ENCODE results near the gene ANKRD9.

GRCh38 chr14:102500713-102501112 lies 8.9 kb downstream of the ANKRD9 start:
- TF ChIP-seq SIN3A (IDR thresholded peaks at IDR 0.05; ENCODE audit: low read depth, low read length) (no peak), HCFC1 (IDR thresholded peaks at IDR 0.05; ENCODE audit: low read length) (no peak), RAD21 (IDR thresholded peaks at IDR 0.05; ENCODE audit: insufficient read depth, low read depth, low read length) (no peak), EP300 (IDR thresholded peaks at IDR 0.05; ENCODE audit: borderline replicate concordance in 1 of 2, control insufficient read depth in 1 of 2, low read depth in 2 of 2, low read length in 2 of 2) (no peak), STAT1 (conservative IDR thresholded peaks at IDR 0.05) (no peak), GATAD2B (conservative IDR thresholded peaks at IDR 0.05; ENCODE audit: low read depth) (no peak)
- TF ChIP-seq, protein P1, sequence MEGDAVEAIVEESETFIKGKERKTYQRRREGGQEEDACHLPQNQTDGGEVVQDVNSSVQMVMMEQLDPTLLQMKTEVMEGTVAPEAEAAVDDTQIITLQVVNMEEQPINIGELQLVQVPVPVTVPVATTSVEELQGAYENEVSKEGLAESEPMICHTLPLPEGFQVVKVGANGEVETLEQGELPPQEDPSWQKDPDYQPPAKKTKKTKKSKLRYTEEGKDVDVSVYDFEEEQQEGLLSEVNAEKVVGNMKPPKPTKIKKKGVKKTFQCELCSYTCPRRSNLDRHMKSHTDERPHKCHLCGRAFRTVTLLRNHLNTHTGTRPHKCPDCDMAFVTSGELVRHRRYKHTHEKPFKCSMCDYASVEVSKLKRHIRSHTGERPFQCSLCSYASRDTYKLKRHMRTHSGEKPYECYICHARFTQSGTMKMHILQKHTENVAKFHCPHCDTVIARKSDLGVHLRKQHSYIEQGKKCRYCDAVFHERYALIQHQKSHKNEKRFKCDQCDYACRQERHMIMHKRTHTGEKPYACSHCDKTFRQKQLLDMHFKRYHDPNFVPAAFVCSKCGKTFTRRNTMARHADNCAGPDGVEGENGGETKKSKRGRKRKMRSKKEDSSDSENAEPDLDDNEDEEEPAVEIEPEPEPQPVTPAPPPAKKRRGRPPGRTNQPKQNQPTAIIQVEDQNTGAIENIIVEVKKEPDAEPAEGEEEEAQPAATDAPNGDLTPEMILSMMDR (IDR thresholded peaks at IDR 0.05 in 2 of 3, conservative IDR thresholded peaks at IDR 0.05 in 1 of 3; ENCODE audit: control insufficient read depth in 2 of 3, extremely low read depth in 1 of 3, insufficient read depth in 1 of 3, low read depth in 3 of 3, low read length in 3 of 3), result no peak

Data from GM12878 (cell line).